Right hindlimb (tissue), 1 donor: ENCODE data around the gene HLX.

Experiments used
- DNase-seq: peaks from one replicate; pipeline ENCODE4 v3.0.0-alpha.2; 2018

The HLX gene

GRCh38 chr1:220896092-220896491, 16.8 kb downstream of the HLX start:
- DNase-seq: no peak

- no peak for DNase-seq
These were observed 21.6 kb downstream of the HLX start for GRCh38 chr1:220900842-220901241.

GRCh38 chr1:220901881-220902280, 22.6 kb downstream of the HLX start:
- DNase-seq: no peak

DNA sequence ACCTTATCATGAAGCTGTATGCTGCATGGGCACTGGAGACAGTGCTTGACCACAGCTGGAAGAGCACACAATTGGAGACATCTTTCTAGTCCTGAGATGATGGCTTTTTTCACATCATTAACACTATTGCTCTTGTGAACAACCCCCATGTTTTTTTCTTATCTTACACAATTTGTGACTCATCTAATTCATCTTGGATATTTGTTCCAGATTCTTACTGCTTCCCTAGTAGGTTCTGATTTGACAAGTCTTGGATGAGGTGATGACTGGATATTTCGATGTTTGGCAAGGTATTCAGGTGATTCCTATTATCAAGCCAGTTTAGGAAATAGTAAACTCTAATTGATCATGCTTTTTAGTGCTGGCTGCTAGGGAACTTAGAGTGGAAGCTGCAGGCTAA, 23.7 kb downstream of the HLX start:
- DNase-seq: no peak

GRCh38 chr1:220904876-220905275, 25.6 kb downstream of the HLX start:
- no peak for DNase-seq

DNA sequence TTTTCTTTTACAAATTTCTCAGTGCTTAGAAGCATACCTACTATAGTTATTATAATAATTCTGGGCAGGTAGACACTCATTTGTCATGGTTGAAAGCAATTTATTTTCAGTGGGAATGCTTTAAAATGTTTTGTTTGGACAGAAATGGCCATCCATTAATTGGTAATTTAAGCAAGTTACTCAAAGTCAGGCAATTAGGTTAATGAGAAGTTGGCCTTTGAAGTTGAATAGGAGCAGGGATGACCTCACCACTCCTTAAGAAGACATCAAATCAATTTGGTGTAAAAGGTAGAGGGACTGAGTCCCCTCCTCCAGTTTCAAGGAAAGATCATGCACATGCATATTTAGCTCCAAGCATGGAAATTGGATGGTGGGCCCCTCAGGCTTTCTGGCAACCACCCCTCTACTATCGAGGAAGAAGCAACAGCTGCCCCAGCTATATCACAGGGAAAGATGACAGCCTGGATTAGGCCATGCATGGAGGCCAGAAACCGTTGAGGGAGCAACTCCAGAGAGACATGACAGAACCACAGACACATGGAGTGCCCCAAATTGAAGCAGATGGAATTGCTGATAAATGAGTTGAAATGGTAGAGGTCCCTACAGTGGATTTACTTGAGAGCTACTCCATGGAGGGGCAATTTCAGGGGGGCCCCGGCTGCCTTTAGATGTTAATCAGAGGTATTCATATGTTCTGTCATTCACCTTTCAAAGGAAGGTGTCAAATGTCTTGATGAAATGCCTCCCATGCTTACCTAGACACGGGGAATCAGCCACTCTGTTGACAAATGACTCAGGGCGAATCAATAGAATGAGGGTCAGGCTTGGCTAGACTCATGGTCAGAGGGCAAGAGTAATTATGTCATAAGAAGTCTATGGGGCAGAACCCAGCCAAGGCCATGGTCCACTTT, 26.7 kb downstream of the HLX start:
- DNase-seq: no peak

DNA sequence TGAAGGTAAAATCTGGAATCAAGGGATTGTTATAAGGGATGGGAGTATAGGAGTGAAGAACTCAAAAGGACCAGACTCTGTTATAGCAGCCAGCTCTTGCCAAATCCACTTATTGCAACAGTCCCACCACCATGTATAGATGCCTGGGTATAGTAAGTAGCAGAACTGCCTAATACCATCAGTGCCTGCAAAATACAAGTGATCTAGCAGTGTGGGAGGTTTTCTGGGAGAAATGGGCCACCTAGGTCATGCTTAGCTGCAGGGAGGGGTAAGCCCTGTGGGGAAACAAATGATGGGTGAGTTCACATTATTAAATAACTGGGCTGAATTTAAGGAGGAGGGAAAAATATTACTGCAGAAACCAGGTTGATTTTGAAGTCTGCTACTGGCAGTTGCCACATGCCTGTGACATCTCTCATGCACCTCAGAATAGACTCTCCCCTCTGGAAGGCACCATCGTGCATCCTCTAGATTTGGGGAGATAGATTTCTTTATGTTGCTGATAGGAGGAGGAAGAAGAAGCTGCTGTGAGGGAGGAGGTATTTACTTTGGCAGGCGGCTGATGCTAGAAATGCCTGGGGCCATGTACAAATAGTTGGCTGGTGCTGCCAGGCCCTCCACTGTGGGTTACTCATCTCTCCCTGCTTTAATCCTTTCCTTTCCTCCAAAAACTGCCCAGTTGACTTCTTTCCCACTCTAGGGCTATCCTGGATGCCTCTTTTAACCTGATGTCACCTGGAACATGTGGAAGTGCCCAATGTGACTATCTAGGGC, 27.5 kb downstream of the HLX start:
- DNase-seq: no peak

DNA sequence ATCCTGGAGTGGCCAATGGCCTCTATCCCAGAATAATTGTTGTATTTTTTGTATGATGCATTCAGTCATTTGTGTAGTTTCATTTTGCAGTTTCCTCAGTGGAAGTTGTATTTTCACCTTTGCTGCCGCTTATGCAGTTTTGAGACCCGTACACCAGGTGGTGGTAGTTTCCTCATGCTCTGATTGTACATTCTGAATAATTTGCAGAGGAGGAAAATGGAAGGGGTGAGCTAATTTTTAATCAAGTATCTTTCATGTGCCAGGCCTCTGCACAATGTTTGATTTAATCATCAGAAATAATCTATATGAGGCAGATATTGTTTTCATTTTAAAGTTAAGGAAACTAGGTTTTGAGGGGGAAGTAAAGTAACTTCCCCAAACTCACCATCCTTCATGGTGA, 29.5 kb downstream of the HLX start:
- DNase-seq: no peak

- DNase-seq: no peak
These were observed 30.8 kb downstream of the HLX start for GRCh38 chr1:220910021-220910420.

GRCh38 chr1:220914283-220915116, 35.3 kb downstream of the HLX start:
- DNase-seq: no peak

DNA sequence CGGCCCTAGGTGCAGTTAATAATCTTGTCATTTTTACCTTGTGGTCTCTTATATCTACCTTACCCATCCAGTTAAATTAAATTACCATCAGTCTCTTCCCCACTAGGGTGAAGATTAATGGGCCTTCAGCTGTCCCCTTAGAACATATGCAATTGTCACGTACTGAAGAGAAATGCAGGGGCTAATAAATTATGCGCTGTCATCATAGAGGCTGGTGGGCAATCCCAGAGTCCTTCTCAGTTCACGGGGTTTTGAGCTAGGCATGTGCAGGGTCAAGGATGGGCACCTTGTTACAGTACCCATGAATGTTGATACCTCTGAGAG, 35.8 kb downstream of the HLX start:
- no peak for DNase-seq

- DNase-seq: no peak
These were observed 36.7 kb downstream of the HLX start for GRCh38 chr1:220915954-220916353.

- DNase-seq: no peak
These were observed 37.9 kb downstream of the HLX start for GRCh38 chr1:220917101-220917500.

DNA sequence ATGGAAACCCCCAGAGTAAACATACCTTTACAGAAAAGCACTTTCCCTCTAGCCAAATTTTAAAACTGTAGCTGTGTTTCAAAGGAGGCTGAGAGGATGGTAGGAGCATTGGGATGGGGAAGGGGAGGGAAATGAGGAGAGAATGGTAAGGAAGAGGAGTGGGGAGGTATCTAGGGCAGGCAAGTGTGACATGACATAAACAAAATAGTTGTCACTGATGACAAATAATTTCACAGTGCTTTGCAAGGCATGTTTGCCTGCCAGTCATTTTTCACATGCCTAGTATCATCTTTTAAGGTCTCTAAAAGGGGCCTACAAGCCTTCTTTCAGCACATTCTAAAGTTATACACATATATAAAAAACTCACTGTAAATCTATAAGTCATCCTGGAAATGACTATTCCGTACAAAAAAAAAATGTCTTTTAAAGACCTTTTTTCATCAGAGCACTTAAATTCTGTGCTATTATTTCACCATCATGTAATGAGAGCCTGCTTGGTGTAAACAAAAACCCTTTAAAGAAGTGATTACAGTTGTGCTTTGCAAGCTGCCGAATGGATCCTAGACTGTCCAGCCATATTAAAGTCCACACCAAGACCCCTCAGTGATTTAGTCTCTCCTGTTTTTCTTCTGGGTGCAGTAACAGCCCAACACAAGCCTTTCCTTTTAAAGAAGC, 38.4 kb downstream of the HLX start:
- DNase-seq: no peak

GRCh38 chr1:220918285-220918951, 39.2 kb downstream of the HLX start:
- no peak for DNase-seq

GRCh38 chr1:220920967-220921366, 41.7 kb downstream of the HLX start:
- no peak for DNase-seq

- no peak for DNase-seq
These were observed 42.3 kb downstream of the HLX start for GRCh38 chr1:220921498-220921897.

GRCh38 chr1:220921971-220922635, 42.9 kb downstream of the HLX start:
- DNase-seq: no peak

- DNase-seq: no peak
These were observed 43.7 kb downstream of the HLX start for GRCh38 chr1:220922951-220923350.

- DNase-seq: no peak
These were observed 45.2 kb downstream of the HLX start for GRCh38 chr1:220924331-220924970.

GRCh38 chr1:220925707-220926106, 46.5 kb downstream of the HLX start:
- no peak for DNase-seq
